GM08714 (cell line): ENCODE results near the gene INO80C.

Experiments
- H3K4me3 ChIP-seq: fragments of 200-500 bp; sonication (Bioruptor generic); 2 replicates; pipeline ENCODE4 v1.5.1; 2014; ENCODE audit warnings: mild to moderate bottlenecking, low read length, inconsistent platforms
- ZNF274 ChIP-seq: IDR thresholded peaks from 2 replicates; pipeline ENCODE4 v1.6.1; 2012; ENCODE audit warnings: mild to moderate bottlenecking, low read depth, low read length

INO80C gene

DNA sequence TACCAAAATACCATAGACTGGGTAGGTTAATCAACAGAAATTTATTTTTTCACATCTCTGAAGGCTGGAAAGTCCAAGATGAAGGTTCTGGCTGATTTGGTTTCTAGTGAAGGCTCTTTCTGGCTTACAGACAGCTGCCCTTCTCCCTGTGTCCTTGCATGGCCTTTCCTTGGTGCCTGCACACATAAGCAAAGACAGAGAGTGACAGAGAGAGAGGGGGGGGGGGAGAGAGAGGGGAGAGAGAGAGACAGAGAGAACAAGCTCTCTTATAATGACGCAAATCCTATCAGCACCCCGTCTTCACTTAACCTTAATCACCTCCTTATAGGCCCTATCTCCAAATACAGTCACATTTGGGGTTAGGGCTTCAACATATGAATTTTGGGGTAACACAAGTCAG lies 53.9 kb downstream of the INO80C start:
- H3K4me3 ChIP-seq, result no peak overlapping the region
- TF ChIP-seq ZNF274, result no peak

GRCh38 chr18:35443434-35443833 lies 54.3 kb downstream of the INO80C start:
- TF ChIP-seq ZNF274, result no peak
- H3K4me3 ChIP-seq, result no peak overlapping the region

DNA sequence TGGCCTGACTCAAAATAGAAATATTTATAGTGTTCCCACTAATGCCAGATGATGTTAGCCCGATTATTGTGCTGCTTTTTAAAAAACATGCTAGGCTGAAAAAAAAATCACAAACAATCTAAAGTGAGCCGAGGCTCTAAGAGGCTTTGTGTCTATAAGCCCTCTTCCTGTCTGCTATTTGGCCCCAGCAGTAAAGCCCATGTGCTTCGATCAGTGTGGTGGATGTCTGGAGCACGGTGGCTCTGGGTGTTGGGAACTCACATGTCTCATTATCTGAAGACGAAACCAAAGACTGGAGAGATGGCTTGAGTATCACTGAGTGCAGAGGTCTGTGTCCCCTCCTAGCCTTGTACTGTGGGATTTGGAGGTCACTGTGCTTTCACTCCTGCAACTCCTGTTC lies 55.1 kb downstream of the INO80C start:
- no peak for TF ChIP-seq ZNF274
- no peak overlapping the region for H3K4me3 ChIP-seq

- TF ChIP-seq ZNF274, result no peak
- H3K4me3 ChIP-seq, result no peak overlapping the region
These were observed 55.7 kb downstream of the INO80C start for GRCh38 chr18:35441857-35442595.

DNA sequence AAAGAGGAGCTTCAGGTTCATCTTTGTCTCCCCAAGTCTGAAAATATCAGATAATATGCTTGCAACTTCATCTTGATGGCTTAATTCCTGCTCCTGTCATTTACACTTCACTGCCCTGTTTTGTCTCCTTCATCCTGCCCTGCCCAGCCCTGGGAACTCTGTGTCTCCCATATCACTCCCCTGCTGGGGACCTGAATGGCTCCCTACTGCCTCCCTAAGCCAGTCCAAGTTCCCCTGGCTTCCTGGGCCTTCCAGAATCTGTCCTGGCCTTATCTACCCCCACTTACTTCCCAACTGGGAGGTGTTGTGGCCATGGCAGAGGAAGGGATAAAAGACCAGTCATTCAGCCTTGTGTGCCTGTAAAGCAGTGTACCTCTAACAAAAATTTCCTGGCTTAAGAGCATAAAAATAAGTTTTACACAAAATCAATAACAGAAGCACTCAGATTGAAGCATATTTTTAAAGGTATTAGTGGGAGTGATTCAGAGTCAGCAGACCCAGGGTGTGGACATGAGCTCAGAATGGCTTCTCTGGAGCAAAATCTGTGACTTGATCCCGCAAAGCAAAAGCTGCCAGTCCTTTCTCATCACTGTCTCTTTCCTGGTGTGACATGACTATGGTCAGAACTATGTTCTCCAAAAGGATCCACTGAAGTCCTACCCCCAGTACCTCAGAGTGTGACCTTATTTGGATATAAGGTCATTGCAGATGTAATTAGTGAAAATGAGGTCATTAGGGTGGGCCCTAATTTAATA lies 59.1 kb downstream of the INO80C start:
- TF ChIP-seq ZNF274, result no peak
- no peak overlapping the region for H3K4me3 ChIP-seq

DNA sequence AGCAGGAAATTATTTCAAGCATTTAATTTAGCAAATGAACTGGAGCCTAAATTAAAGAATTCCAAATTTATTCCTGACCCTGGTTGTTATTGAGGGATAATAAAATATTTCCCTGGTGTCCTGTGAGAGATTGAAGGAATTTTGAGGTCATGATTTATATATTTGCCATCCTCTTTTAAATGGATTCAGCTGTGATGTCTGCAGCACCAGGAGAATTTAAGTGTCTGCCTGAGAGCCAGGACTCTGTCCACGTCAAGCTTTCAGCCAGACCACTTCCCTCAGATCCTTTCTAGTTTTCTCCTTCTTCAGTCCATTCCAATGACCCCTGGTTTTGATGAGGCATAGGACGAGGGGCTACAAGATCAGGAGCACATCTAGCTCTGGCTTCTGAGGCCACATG lies 59.9 kb downstream of the INO80C start:
- TF ChIP-seq ZNF274, result no peak
- H3K4me3 ChIP-seq, result no peak overlapping the region

GRCh38 chr18:35436076-35436649 lies 61.6 kb downstream of the INO80C start:
- no peak overlapping the region for H3K4me3 ChIP-seq
- TF ChIP-seq ZNF274, result no peak

DNA sequence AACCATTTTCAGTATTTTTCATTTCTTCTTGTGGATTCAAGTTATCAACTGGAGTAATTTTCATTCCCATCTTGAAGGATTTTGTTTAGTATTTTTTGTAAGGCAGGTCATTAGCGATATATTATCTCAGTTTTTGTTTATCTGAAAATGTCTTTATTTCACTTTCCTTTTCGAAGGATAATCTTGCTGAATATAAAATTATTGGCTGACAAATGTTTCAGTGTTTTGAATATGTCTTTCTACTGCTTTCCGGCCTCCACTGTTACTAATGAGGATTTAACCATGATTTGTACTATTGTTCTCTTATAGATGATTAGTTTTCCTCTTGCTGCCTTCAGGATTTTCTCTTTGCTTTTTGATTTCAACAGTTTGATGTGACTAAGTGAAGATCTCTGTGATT lies 62.4 kb downstream of the INO80C start:
- H3K4me3 ChIP-seq, result no peak overlapping the region
- TF ChIP-seq ZNF274, result no peak

- no peak for TF ChIP-seq ZNF274
- H3K4me3 ChIP-seq, result no peak overlapping the region
These were observed 65.2 kb downstream of the INO80C start for GRCh38 chr18:35432565-35433001.

DNA sequence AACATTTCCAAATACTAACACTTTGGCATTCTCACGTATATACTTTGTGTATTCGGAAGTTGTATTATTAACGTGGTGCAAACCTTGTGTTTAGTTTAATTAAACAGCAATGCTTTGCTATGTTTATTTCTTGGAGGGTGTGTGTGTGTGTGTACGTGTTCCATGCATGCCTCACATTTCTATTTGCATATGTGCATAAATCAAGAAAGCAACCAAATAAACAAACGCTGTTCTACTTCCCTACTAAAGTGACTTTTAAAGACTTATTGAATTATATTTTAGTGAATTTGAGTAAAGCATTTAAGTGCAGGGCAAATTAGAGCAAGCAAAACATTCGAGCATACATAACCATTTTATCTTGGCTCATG lies 66.4 kb downstream of the INO80C start:
- no peak for TF ChIP-seq ZNF274

DNA sequence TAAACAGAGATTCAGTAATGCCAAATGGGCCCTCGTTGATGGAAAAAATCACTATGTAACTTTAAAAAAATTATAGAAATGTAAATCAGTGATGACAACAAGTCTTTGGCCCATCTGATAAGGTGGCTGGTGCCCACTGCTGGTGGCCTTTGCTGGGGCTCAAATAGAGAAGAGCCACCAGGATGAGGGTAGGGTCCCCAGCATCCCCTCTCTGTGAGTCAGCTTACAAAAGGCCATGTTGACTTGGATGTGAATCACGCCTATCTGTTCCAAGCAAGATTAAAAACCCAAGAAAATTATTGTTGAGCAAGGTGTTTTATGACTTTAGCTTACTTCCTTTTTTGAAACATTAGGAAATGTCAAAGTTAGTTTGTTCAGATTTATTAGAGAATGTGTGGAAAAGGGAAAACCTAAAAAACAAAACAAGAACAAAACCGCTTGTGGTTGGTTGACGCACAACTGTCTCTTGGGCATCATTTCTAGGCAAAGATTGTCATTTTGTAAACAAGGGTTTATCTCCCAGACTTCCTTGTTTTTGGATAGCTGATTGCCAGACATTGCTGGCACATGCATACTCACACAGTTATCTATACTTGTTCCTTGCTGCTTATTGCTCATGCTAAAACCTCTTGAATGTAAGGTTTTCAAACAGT lies 66.9 kb downstream of the INO80C start:
- H3K4me3 ChIP-seq, result no peak overlapping the region
- no peak for TF ChIP-seq ZNF274

More for the DNA sequence above, 66.4 kb downstream of the INO80C start:
- H3K4me3 ChIP-seq, result no peak overlapping the region

- no peak overlapping the region for H3K4me3 ChIP-seq
- no peak for TF ChIP-seq ZNF274
These were observed 71.0 kb downstream of the INO80C start for GRCh38 chr18:35426786-35427185.

DNA sequence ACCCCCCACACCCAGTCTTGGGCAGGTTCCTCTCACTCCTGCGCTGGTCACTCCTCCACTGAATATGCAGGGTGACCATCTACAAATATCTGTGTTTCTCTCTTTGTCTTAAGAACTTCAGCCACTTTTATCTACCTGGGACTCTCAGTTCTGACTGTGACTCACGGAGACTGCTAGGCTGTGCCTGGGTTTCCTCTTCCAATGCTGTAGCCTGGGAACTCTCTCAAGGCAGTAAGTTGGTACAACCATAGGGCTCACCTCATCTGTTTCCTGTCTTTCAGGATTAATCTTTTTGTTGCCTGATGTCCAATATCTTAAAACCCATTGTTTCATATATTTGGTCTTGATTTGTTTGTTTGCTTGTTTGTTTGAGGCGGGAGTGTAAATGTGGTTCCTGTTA lies 73.4 kb downstream of the INO80C start:
- H3K4me3 ChIP-seq, result no peak overlapping the region
- TF ChIP-seq ZNF274, result no peak

- H3K4me3 ChIP-seq, result no peak overlapping the region
- no peak for TF ChIP-seq ZNF274
These were observed 75.5 kb downstream of the INO80C start for GRCh38 chr18:35422237-35422636.
